Fibroblast of mammary gland (primary cell): ENCODE results near the gene FRY.

Experiments
- DNase-seq: peaks from one replicate; pipeline ENCODE4 v3.0.0-alpha.2; 2010; ENCODE audit warnings: low read depth
- H3K4me3 ChIP-seq: 2 replicates; pipeline ENCODE4 v1.5.1; 2011; ENCODE audit warnings: low read depth, mild to moderate bottlenecking, low read length, moderate library complexity; ENCODE audit not compliant: control insufficient read depth
- TF ChIP-seq, protein P1 (sequence below): conservative IDR thresholded peaks from 2 replicates; pipeline ENCODE4 v1.5.1; 2011; ENCODE audit warnings: low read depth, low read length, inconsistent platforms; ENCODE audit not compliant: control insufficient read depth, insufficient read depth

Gene FRY

DNA sequence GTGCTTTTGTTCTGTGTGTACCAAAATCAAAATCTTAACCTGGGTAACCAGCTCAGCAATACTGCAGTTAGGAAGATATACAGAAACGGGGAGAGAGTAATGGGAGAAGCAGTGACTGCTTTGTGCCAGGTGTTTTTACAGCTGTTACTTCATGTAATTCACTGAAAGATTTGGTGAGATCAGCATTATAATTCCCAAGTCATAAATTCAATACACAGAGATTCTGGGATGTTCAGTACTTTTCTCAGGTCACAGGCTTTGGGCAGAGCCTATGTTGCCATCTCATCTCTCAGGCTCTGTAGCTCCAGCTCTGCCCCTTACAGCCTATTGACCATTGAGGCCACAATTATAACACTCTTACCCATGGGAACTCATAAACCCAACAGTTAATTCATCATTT lies 145.1 kb downstream of the FRY start:
- TF ChIP-seq, protein P1, sequence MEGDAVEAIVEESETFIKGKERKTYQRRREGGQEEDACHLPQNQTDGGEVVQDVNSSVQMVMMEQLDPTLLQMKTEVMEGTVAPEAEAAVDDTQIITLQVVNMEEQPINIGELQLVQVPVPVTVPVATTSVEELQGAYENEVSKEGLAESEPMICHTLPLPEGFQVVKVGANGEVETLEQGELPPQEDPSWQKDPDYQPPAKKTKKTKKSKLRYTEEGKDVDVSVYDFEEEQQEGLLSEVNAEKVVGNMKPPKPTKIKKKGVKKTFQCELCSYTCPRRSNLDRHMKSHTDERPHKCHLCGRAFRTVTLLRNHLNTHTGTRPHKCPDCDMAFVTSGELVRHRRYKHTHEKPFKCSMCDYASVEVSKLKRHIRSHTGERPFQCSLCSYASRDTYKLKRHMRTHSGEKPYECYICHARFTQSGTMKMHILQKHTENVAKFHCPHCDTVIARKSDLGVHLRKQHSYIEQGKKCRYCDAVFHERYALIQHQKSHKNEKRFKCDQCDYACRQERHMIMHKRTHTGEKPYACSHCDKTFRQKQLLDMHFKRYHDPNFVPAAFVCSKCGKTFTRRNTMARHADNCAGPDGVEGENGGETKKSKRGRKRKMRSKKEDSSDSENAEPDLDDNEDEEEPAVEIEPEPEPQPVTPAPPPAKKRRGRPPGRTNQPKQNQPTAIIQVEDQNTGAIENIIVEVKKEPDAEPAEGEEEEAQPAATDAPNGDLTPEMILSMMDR: no peak
- DNase-seq: no peak
- no peak overlapping the region for H3K4me3 ChIP-seq

- no peak for DNase-seq
- TF ChIP-seq, protein P1: no peak
- no peak overlapping the region for H3K4me3 ChIP-seq
Observed at GRCh38 chr13:32178763-32179162, 147.2 kb downstream of the FRY start.

- DNase-seq: no peak
- TF ChIP-seq, protein P1: no peak
- no peak overlapping the region for H3K4me3 ChIP-seq
Observed at GRCh38 chr13:32179708-32180107, 148.1 kb downstream of the FRY start.

GRCh38 chr13:32187651-32188050 lies 156.1 kb downstream of the FRY start:
- H3K4me3 ChIP-seq: no peak overlapping the region
- no peak for DNase-seq
- TF ChIP-seq, protein P1: no peak

DNA sequence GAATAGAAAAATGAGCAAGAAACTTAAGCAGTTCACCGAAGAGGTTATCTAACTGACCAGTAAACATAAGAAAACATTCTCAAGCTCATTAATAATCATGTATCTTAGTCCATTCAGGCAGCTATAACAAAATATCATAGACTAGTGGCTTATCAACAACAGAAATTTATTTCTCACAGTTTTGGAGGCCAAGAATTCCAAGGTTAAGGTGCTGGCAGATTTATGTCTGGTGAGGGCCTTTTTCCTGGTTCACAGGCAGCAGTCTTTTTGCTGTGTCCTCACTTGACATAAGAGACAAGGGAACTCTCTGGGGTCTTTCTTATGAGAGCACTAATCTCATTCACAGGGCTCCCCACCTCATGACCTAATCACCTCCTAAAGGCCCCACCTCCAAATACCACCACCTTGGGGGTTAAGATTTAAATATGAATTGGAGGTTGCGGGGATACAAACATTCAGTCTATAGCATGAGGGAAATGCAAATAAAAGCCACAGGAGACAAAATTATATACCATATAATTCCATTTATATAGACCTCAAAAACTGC lies 160.0 kb downstream of the FRY start:
- TF ChIP-seq, protein P1: no peak
- no peak overlapping the region for H3K4me3 ChIP-seq
- DNase-seq: no peak

DNA sequence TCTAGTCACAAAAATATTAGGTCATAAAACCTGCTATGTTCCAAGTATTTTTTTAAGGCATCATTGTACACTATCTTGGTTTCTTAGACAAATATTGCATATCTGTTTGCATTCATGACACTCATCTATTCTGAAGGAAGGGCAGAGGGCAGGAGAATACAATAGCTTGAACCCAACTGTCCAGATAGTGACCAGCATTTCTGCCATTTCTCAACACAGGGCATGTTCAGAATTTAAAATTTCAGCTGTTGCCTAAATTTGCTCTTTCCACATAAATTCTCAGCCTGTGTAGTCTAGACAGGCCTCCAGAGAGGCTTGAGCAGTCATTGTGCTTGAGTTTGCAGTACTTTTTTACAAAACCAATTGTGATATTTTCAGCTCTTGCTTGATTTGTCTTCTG lies 164.1 kb downstream of the FRY start:
- TF ChIP-seq, protein P1: no peak
- H3K4me3 ChIP-seq: no peak overlapping the region
- DNase-seq: no peak

DNA sequence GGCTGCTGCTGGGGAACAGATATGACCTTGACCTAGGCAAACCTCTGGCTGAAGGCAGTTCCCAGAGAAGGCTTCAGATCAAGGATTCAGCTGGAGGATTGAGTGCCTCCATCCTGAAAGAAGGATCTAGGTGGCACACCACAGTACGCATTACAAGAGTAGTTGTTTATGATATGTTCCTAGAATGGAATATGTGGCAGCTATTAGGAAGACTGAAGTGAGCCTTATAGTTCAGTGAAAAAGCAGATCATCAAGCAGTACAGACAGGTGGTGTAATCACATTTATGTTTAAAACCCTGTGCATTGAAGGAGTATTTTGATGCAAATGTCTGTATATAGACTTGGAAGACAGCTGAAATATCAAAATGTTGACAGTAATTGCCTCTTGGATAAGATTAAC lies 167.6 kb downstream of the FRY start:
- H3K4me3 ChIP-seq: no peak overlapping the region
- TF ChIP-seq, protein P1: no peak
- no peak for DNase-seq
